Sigmoid colon (tissue), 4 donors: ENCODE data around the gene PADI1.

Experiments used
- CTCF ChIP-seq, 4 experiments: fragments of 450-650 bp in 3 of 4; fragments of 200-600 bp in 1 of 4; IDR thresholded peaks; one replicate each; pipeline ENCODE4 v1.5.1; 2016 to 2019; ENCODE audit warnings: antibody characterized with exemption in 4 of 4, mild to moderate bottlenecking in 3 of 4, moderate library complexity in 2 of 4
- POLR2AphosphoS5 ChIP-seq, 4 donors: sonication (generic); formaldehyde crosslinking; IDR thresholded peaks; one replicate each; pipeline ENCODE4 v1.6.1; 2017; ENCODE audit warnings: antibody characterized with exemption in 4 of 4

DNA sequence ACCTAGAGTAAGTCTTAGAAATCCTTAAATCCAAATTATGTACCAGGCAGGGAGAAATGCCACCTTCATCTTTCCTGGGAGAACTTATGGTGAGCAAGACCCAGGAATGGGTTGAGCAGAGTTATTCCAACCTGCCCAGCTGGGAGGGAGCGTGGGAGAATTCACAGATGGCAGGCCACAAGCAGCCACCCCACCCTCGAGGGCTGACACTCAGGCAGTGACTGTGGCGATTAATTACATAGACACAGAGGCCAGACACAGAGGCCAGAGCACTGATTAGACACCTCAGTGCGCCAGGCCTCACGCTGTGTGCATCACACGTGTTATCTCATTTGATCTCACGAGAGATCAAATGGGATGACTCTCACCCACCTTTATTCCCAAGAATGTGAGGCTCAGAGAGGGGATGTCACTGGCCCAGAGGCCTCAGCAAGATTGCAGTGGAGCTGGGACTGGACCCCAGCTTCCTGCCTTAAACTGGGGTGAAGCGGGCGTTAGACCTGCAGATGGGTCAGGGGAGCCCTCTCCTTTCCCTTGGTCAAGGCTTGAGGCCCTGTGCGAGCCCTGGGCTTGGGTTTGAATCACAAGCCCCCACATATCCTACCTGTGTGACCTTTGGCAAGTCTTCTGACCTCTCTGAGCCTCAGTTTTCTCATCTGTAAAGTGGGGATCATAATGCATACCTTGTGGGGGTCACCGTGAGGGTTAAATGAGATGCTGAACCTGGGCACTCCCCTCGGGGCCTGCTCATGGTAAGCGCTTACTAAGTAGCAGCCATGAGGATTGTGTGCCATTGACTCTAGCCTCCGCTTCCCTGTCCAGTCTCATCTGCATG, 74.3 kb downstream of the PADI1 start:
- no peak for TF ChIP-seq CTCF (IDR thresholded peaks at IDR 0.05)
- no peak for TF ChIP-seq POLR2AphosphoS5 (IDR thresholded peaks at IDR 0.05)
